ENCODE data around the gene TGM3.
A peak's percentile ranks its signal among the peaks of the same experiment; 100 is the strongest.
"Not testable (repeated sequence)": the region's sequence is repeated elsewhere in the genome, so short reads cannot be mapped to it uniquely, and the experiment has no call there.

The TGM3 gene

GRCh38 chr20:2295886-2296515 is at the start of gene TGM3:
Gene TGM3, plus strand, starts transcription at chr20:2296001. Its CDS starts 63 bp downstream, at chr20:2296064.
- DNase-seq, result no peak

GRCh38 chr20:2246069-2246491 is 49.7 kb upstream of the TGM3 start:
- no peak for DNase-seq

GRCh38 chr20:2248837-2249236 is 47.0 kb upstream of the TGM3 start:
- no peak for DNase-seq

- no peak for DNase-seq
Observed at GRCh38 chr20:2249935-2250334, 45.9 kb upstream of the TGM3 start.

- DNase-seq, result no peak
Observed at GRCh38 chr20:2252419-2252997, 43.3 kb upstream of the TGM3 start.

- DNase-seq, result no peak
Observed at GRCh38 chr20:2253256-2253655, 42.5 kb upstream of the TGM3 start.

GRCh38 chr20:2254333-2254732 is 41.5 kb upstream of the TGM3 start:
- DNase-seq, result peak; percentile 25

GRCh38 chr20:2255926-2256531 is 39.8 kb upstream of the TGM3 start:
- DNase-seq, result no peak

GRCh38 chr20:2259731-2260130 is 36.1 kb upstream of the TGM3 start:
- no peak for DNase-seq

- no peak for DNase-seq
Observed at GRCh38 chr20:2260250-2260649, 35.6 kb upstream of the TGM3 start.

GRCh38 chr20:2261046-2261485 is 34.7 kb upstream of the TGM3 start:
- DNase-seq, result no peak

GRCh38 chr20:2261629-2262028 is 34.2 kb upstream of the TGM3 start:
- DNase-seq, result no peak

GRCh38 chr20:2264118-2264517 is 31.7 kb upstream of the TGM3 start:
- DNase-seq, result no peak

GRCh38 chr20:2264621-2265374 is 31.0 kb upstream of the TGM3 start:
- not testable (repeated sequence) for DNase-seq

GRCh38 chr20:2273634-2274302 is 22.0 kb upstream of the TGM3 start:
- DNase-seq, result no peak

GRCh38 chr20:2276015-2276414 is 19.8 kb upstream of the TGM3 start:
- DNase-seq, result no peak

GRCh38 chr20:2279253-2279779 is 16.5 kb upstream of the TGM3 start:
- DNase-seq, result no peak

GRCh38 chr20:2280082-2280481 is 15.7 kb upstream of the TGM3 start:
- DNase-seq, result no peak

GRCh38 chr20:2281563-2281962 is 14.2 kb upstream of the TGM3 start:
- DNase-seq, result no peak

GRCh38 chr20:2282181-2282580 is 13.6 kb upstream of the TGM3 start:
- DNase-seq, result no peak

GRCh38 chr20:2283706-2284423 is 11.9 kb upstream of the TGM3 start:
- peak; percentile 22 for DNase-seq

GRCh38 chr20:2285193-2285592 is 10.6 kb upstream of the TGM3 start:
- DNase-seq, result no peak

All from fibroblast of skin of right biceps (primary cell).